ENCODE measurements around the gene RASSF5. TPM values are rescaled to one million over a fixed set of nuclear protein-coding genes. Genes with fewer than 3 reads are reported as not detected.

Gene RASSF5
- total and polyA plus RNA-seq, 2 experiments from 2014 or later, result 0.48 to 4.4 TPM

GRCh38 chr1:206480211-206480610 is 27.1 kb upstream of the RASSF5 start (continued):
- no peak for TF ChIP-seq ZNF462 (CRISPR knock-in tag; IDR thresholded peaks at IDR 0.05)

GRCh38 chr1:206482611-206483010 is 24.7 kb upstream of the RASSF5 start:
- Mint-ChIP-seq H3K36me3 (ENCODE audit: low read depth) (peaks cover 9% of the 10 kb centered on the region), H3K4me3 (no peak overlapping the region), H3K9me3 (no peaks in the 10 kb centered on the region), H3K27ac (no peak overlapping the region), H3K4me1 (peaks cover 4% of the 10 kb centered on the region), H3K27me3 (ENCODE audit: insufficient read depth, low read depth, poor library complexity) (peaks cover 9% of the 10 kb centered on the region)
- no peaks in the 10 kb centered on the region for H4K20me1 ChIP-seq (replicated peaks; ENCODE audit: insufficient read depth)
- H3K36me3 ChIP-seq (ENCODE audit: insufficient read depth), result no peaks in the 10 kb centered on the region; the same call in 1 of the 2 replicates
- H3K27me3 ChIP-seq (ENCODE audit: insufficient read depth), result no peaks in the 10 kb centered on the region
- no peaks in the 10 kb centered on the region for H3K9me2 ChIP-seq (ENCODE audit: insufficient read depth)
- no peak overlapping the region for H3K27ac ChIP-seq (ENCODE audit: low read depth)
- no peaks in the 10 kb centered on the region for H3K4me1 ChIP-seq (ENCODE audit: insufficient read depth)
- DNase-seq (ENCODE audit: low spot score), result no peak
- ATAC-seq, result no peak
- H3K79me2 ChIP-seq (replicated peaks; ENCODE audit: insufficient read depth), result no peaks in the 10 kb centered on the region
- H3F3A ChIP-seq (replicated peaks; ENCODE audit: low read depth), result no peaks in the 10 kb centered on the region
- H3K4me2 ChIP-seq, result no peak overlapping the region
- no peak overlapping the region for H2AFZ ChIP-seq
- no peak overlapping the region for H3K4me3 ChIP-seq
- no peak for TF ChIP-seq REST (IDR thresholded peaks at IDR 0.05; ENCODE audit: unreplicated experiment)
- TF ChIP-seq JUNB (IDR thresholded peaks at IDR 0.05; ENCODE audit: unreplicated experiment), result no peak
- TF ChIP-seq STAT1 (IDR thresholded peaks at IDR 0.05; ENCODE audit: unreplicated experiment), result no peak
- no peak for TF ChIP-seq EZH2 (IDR thresholded peaks at IDR 0.05; ENCODE audit: low read depth, unreplicated experiment)
- TF ChIP-seq ZNF331 (CRISPR knock-in tag; IDR thresholded peaks at IDR 0.05; ENCODE audit: low read depth), result no peak
- no peak for TF ChIP-seq ETS1 (IDR thresholded peaks at IDR 0.05)
- no peak for TF ChIP-seq CREB1 (CRISPR knock-in tag; IDR thresholded peaks at IDR 0.05; ENCODE audit: low read depth)
